ENCODE results near the gene ZNF611. TPM values are rescaled to one million over a fixed set of nuclear protein-coding genes. Genes with fewer than 3 reads are reported as not detected.

The ZNF611 gene
- total and polyA plus RNA-seq, 10 of the 15 experiments (the other 5 are each of a cell fraction or from before 2014, with no cell fraction given): 1.4 to 16.8 (median 7.6) TPM

GRCh38 chr19:52687684-52688083 is 47.2 kb downstream of the ZNF611 start:
- ATAC-seq: no peak

More at GRCh38 chr19:52687684-52688083, 47.2 kb downstream of the ZNF611 start:
- no peak overlapping the region for H3K9ac ChIP-seq (ENCODE audit: control insufficient read depth, insufficient read depth, low read length)
- ChIA-PET RAD21 (ENCODE audit: unreplicated experiment) (no interaction called here), CTCF (interaction anchor here (0.6 kb wide), 1 partner anchor 452 kb away, joined by 4 read pairs; no protein-coding TSS in a partner anchor), SMC1A (ENCODE audit: uncharacterized antibody, unreplicated experiment) (interaction anchor here (0.9 to 1.9 kb wide), 2 partner anchors 13 to 17 kb away, joined by 3 to 4 read pairs; no protein-coding TSS in a partner anchor), POLR2A (no interaction called here)
- 97% methylated on average over 3 of the region's 3 CpGs for WGBS (ENCODE audit: insufficient coverage, insufficient replicate concordance, low lambda C conversion rate, missing lambda C conversion rate)
- intact Hi-C loops (cut with micrococcal nuclease; ENCODE audit: unreplicated experiment) (no loop called here), in situ Hi-C loops (cut with MboI) (no loop called here)
- no peak overlapping the region for H3K4me2 ChIP-seq (ENCODE audit: control insufficient read depth, insufficient read depth)
- H2AFZ ChIP-seq (ENCODE audit: control insufficient read depth, low read depth, low read length): no peak overlapping the region
- DNase-seq (ENCODE audit: low read depth, low spot score) (no peak), FAIRE-seq (no peak)
- no peak overlapping the region for H3K27ac ChIP-seq (ENCODE audit: control insufficient read depth, insufficient read depth)
- H4K20me1 ChIP-seq (ENCODE audit: control insufficient read depth, insufficient read depth): no peaks in the 10 kb centered on the region
- peaks cover 3% of the 10 kb centered on the region; the same call in 2 of the 3 replicates for H3K9me3 ChIP-seq (replicated peaks; ENCODE audit: control insufficient read depth, insufficient read depth, low read length)
- H3K27me3 ChIP-seq (replicated peaks in 1 of 2; ENCODE audit: control insufficient read depth in 2 of 2, insufficient read depth in 2 of 2, low read length in 1 of 2): no peaks in the 10 kb centered on the region
- TF ChIP-seq HCFC1 (IDR thresholded peaks at IDR 0.05; ENCODE audit: low read length) (no peak), TBL1XR1 (IDR thresholded peaks at IDR 0.05; ENCODE audit: low read depth, low read length) (no peak), MEF2B (IDR thresholded peaks at IDR 0.05; ENCODE audit: partially characterized antibody, poor library complexity, severe bottlenecking) (no peak), POU2F2 (IDR thresholded peaks at IDR 0.05; ENCODE audit: borderline replicate concordance, low read depth, low read length) (no peak), HDGF (IDR thresholded peaks at IDR 0.05) (no peak), ASH2L (IDR thresholded peaks at IDR 0.05; ENCODE audit: borderline replicate concordance, low read depth) (no peak), CBX3 (IDR thresholded peaks at IDR 0.05; ENCODE audit: borderline replicate concordance, low read depth) (no peak), GATAD2B (conservative IDR thresholded peaks at IDR 0.05; ENCODE audit: low read depth) (no peak)
- TF ChIP-seq, protein P1, sequence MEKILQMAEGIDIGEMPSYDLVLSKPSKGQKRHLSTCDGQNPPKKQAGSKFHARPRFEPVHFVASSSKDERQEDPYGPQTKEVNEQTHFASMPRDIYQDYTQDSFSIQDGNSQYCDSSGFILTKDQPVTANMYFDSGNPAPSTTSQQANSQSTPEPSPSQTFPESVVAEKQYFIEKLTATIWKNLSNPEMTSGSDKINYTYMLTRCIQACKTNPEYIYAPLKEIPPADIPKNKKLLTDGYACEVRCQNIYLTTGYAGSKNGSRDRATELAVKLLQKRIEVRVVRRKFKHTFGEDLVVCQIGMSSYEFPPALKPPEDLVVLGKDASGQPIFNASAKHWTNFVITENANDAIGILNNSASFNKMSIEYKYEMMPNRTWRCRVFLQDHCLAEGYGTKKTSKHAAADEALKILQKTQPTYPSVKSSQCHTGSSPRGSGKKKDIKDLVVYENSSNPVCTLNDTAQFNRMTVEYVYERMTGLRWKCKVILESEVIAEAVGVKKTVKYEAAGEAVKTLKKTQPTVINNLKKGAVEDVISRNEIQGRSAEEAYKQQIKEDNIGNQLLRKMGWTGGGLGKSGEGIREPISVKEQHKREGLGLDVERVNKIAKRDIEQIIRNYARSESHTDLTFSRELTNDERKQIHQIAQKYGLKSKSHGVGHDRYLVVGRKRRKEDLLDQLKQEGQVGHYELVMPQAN (conservative IDR thresholded peaks at IDR 0.05): no peak
- no TSS peak for BruUV-seq (replicated peaks)
- H3K4me3 ChIP-seq: no peak overlapping the region
- no peaks in the 10 kb centered on the region for H3K36me3 ChIP-seq (ENCODE audit: control insufficient read depth in 2 of 2, insufficient read depth in 2 of 2, low read length in 1 of 2)
- peaks cover 9% of the 10 kb centered on the region for H3K79me2 ChIP-seq (ENCODE audit: control insufficient read depth, insufficient read depth, low read length)
- H3K4me1 ChIP-seq (ENCODE audit: control insufficient read depth, insufficient read depth, low read length): peaks cover 7% of the 10 kb centered on the region
